Stimulated activated CD8-positive, alpha-beta memory T cell treated with anti-CD3 and anti-CD28 coated beads, Interleukin-7, amount 100 ng/mL, for 4 hours (primary cell): Measurements from ENCODE around the gene ATOH7.
"Not testable (repeated sequence)": the region's sequence is repeated elsewhere in the genome, so short reads cannot be mapped to it uniquely, and the experiment has no call there.

Experiments
- DNase-seq, 2 donors: peaks; one replicate each; pipeline ENCODE4 v3.0.0-alpha.2; 2020; ENCODE audit warnings: low read depth in 2 of 2

ATOH7 gene

GRCh38 chr10:68231817-68232251 is at the start of gene ATOH7:
Gene ATOH7, minus strand, starts transcription at chr10:68232113. Its CDS starts 436 bp downstream, at chr10:68231677.
- no peak for DNase-seq

GRCh38 chr10:68280758-68281157 is 48.8 kb upstream of the ATOH7 start:
- DNase-seq, result no peak

GRCh38 chr10:68278906-68279753 is 47.2 kb upstream of the ATOH7 start:
- not testable (repeated sequence) for DNase-seq

- DNase-seq, result not testable (repeated sequence)
Measured at GRCh38 chr10:68277814-68278213, 45.9 kb upstream of the ATOH7 start.

GRCh38 chr10:68276224-68276623 is 44.3 kb upstream of the ATOH7 start:
- no peak for DNase-seq

- no peak for DNase-seq
Measured at GRCh38 chr10:68275600-68276126, 43.8 kb upstream of the ATOH7 start.

- DNase-seq, result no peak
Measured at GRCh38 chr10:68272833-68273232, 40.9 kb upstream of the ATOH7 start.

- no peak for DNase-seq
Measured at GRCh38 chr10:68271196-68271882, 39.4 kb upstream of the ATOH7 start.

GRCh38 chr10:68269562-68270290 is 37.8 kb upstream of the ATOH7 start:
- DNase-seq, result no peak

GRCh38 chr10:68261132-68261856 is 29.4 kb upstream of the ATOH7 start:
- no peak for DNase-seq

- DNase-seq, result no peak
Measured at GRCh38 chr10:68253346-68253745, 21.4 kb upstream of the ATOH7 start.

GRCh38 chr10:68251625-68252495 is 19.9 kb upstream of the ATOH7 start:
- DNase-seq, result no peak

GRCh38 chr10:68251151-68251550 is 19.2 kb upstream of the ATOH7 start:
- no peak for DNase-seq

GRCh38 chr10:68249297-68249696 is 17.4 kb upstream of the ATOH7 start:
- no peak for DNase-seq

GRCh38 chr10:68247931-68248330 is 16.0 kb upstream of the ATOH7 start:
- DNase-seq, result no peak

- not testable (repeated sequence) for DNase-seq
Measured at GRCh38 chr10:68246397-68246796, 14.5 kb upstream of the ATOH7 start.

- DNase-seq, result no peak
Measured at GRCh38 chr10:68242051-68242450, 10.1 kb upstream of the ATOH7 start.

GRCh38 chr10:68239596-68240150 is 7.8 kb upstream of the ATOH7 start:
- no peak for DNase-seq

- no peak for DNase-seq
Measured at GRCh38 chr10:68239069-68239468, 7.2 kb upstream of the ATOH7 start.

- DNase-seq, result no peak
Measured at GRCh38 chr10:68238371-68238770, 6.5 kb upstream of the ATOH7 start.
